SK-N-SH treated with all-trans-retinoic acid at 6 μM for 48 hours (cell line): Measurements from ENCODE around the gene CHN1.

Experiments used
- ATAC-seq: fragments of 200-7000 bp; cut with Tn5 transposase; 3 replicates; pipeline ENCODE4 v1.9.1; 2020; ENCODE audit warnings: mild to moderate bottlenecking, moderate library complexity
- ARNTL ChIP-seq: fragments of 450-650 bp; formaldehyde crosslinking; IDR thresholded peaks from 2 replicates; pipeline ENCODE4 v1.5.0; 2020; ENCODE audit warnings: low read depth, mild to moderate bottlenecking, moderate library complexity, borderline replicate concordance
- BACH2 ChIP-seq: fragments of 250-450 bp; sonication (Bioruptor Pico); IDR thresholded peaks from 2 replicates; pipeline ENCODE4 v1.9.0; 2021; ENCODE audit warnings: mild to moderate bottlenecking, borderline replicate concordance
- CSDC2 ChIP-seq: fragments of 250-450 bp; sonication (Bioruptor Pico); IDR thresholded peaks from 2 replicates; pipeline ENCODE4 v1.5.0; 2020; ENCODE audit warnings: mild to moderate bottlenecking, moderate library complexity
- ESRRG ChIP-seq: fragments of 250-450 bp; sonication (Bioruptor Pico); IDR thresholded peaks from 2 replicates; pipeline ENCODE4 v1.6.1; 2021; ENCODE audit warnings: mild to moderate bottlenecking
- GLIS3 ChIP-seq: fragments of 250-450 bp; sonication (Bioruptor Pico); IDR thresholded peaks from 2 replicates; pipeline ENCODE4 v1.5.0; 2020; ENCODE audit warnings: mild to moderate bottlenecking, moderate library complexity
- ISL1 ChIP-seq: fragments of 250-450 bp; sonication (Bioruptor Pico); IDR thresholded peaks from 2 replicates; pipeline ENCODE4 v2.1.2; 2022; ENCODE audit warnings: mild to moderate bottlenecking, moderate library complexity
- OSR1 ChIP-seq: fragments of 250-450 bp; sonication (Bioruptor Pico); IDR thresholded peaks from 2 replicates; pipeline ENCODE4 v1.8.0; 2022; ENCODE audit warnings: moderate library complexity, mild to moderate bottlenecking, inconsistent platforms
- RARB ChIP-seq: fragments of 250-450 bp; sonication (Bioruptor Pico); IDR thresholded peaks from 2 replicates; pipeline ENCODE4 v1.8.0; 2021; ENCODE audit warnings: mild to moderate bottlenecking, moderate library complexity
- TCF4 ChIP-seq: fragments of 250-450 bp; sonication (Bioruptor Pico); IDR thresholded peaks from 2 replicates; pipeline ENCODE4 v1.8.0; 2021; ENCODE audit warnings: mild to moderate bottlenecking, moderate library complexity, borderline replicate concordance
- TOX ChIP-seq: fragments of 250-450 bp; sonication (Bioruptor Pico); IDR thresholded peaks from 2 replicates; pipeline ENCODE4 v1.8.0; 2021; ENCODE audit warnings: mild to moderate bottlenecking, moderate library complexity, borderline replicate concordance
- ZC3H10 ChIP-seq: fragments of 250-450 bp; sonication (Bioruptor Pico); IDR thresholded peaks from 2 replicates; pipeline ENCODE4 v1.5.1; 2021; ENCODE audit warnings: mild to moderate bottlenecking, moderate library complexity
- ZFP3 ChIP-seq: fragments of 250-450 bp; sonication (Bioruptor Pico); IDR thresholded peaks from 2 replicates; pipeline ENCODE4 v1.5.0; 2020; ENCODE audit warnings: mild to moderate bottlenecking, moderate library complexity
- ZFP30 ChIP-seq: fragments of 450-650 bp; formaldehyde crosslinking; IDR thresholded peaks from 2 replicates; pipeline ENCODE4 v1.5.0; 2022; ENCODE audit warnings: mild to moderate bottlenecking, moderate library complexity
- ZNF565 ChIP-seq: fragments of 450-650 bp; formaldehyde crosslinking; conservative IDR thresholded peaks from 2 replicates; pipeline ENCODE4 v1.5.0; 2020; ENCODE audit warnings: low read depth, mild to moderate bottlenecking, moderate library complexity
- ZNF70 ChIP-seq: fragments of 450-650 bp; formaldehyde crosslinking; IDR thresholded peaks from 2 replicates; pipeline ENCODE4 v1.5.0; 2020; ENCODE audit warnings: mild to moderate bottlenecking, moderate library complexity
- ZNF8 ChIP-seq: fragments of 450-650 bp; formaldehyde crosslinking; IDR thresholded peaks from 2 replicates; pipeline ENCODE4 v1.5.0; 2020; ENCODE audit warnings: mild to moderate bottlenecking, moderate library complexity
- TF ChIP-seq, protein P1 (sequence below): fragments of 250-450 bp; sonication (Bioruptor Pico); IDR thresholded peaks from 2 replicates; pipeline ENCODE4 v1.5.0; 2020; ENCODE audit warnings: mild to moderate bottlenecking, moderate library complexity
- TF ChIP-seq, protein P2 (sequence below): fragments of 250-450 bp; sonication (Bioruptor Pico); IDR thresholded peaks from 2 replicates; pipeline ENCODE4 v1.5.1; 2021; ENCODE audit warnings: mild to moderate bottlenecking, moderate library complexity
- TF ChIP-seq, protein P3 (sequence below): fragments of 250-450 bp; sonication (Bioruptor Pico); IDR thresholded peaks from 2 replicates; pipeline ENCODE4 v1.5.1; 2020; ENCODE audit warnings: low read depth, mild to moderate bottlenecking, moderate library complexity
- TF ChIP-seq, protein P4 (sequence below): fragments of 250-450 bp; sonication (Bioruptor Pico); IDR thresholded peaks from 2 replicates; pipeline ENCODE4 v1.8.0; 2020; ENCODE audit warnings: mild to moderate bottlenecking, moderate library complexity, borderline replicate concordance

CHN1 gene

DNA sequence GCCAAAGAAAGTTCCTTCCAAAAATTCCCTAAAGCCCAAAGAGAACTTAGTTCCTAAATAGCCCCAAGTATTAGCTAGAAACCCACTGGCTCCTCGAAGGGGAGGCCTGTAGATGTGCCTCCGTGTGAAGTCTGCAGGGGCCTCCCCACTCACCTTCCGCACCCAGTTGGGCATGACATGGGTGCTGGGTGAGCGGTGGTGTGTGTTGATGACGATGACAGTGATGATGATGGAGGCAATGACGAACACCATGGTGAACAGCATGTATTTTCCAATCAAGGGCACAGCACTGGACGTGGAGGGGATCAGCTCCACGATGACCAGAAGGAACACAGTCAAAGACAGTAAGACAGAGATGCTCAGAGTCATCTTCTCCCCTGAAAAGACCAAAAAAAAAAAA lies 255.4 kb downstream of the CHN1 start:
- no peak for ATAC-seq
- TF ChIP-seq OSR1 (no peak), TOX (CRISPR knock-in tag) (no peak), RARB (CRISPR knock-in tag) (no peak), ESRRG (CRISPR knock-in tag) (no peak), CSDC2 (CRISPR knock-in tag) (no peak), ARNTL (CRISPR knock-in tag) (no peak), ZNF70 (CRISPR knock-in tag) (no peak), ZC3H10 (CRISPR knock-in tag) (no peak)
- TF ChIP-seq, protein P1, sequence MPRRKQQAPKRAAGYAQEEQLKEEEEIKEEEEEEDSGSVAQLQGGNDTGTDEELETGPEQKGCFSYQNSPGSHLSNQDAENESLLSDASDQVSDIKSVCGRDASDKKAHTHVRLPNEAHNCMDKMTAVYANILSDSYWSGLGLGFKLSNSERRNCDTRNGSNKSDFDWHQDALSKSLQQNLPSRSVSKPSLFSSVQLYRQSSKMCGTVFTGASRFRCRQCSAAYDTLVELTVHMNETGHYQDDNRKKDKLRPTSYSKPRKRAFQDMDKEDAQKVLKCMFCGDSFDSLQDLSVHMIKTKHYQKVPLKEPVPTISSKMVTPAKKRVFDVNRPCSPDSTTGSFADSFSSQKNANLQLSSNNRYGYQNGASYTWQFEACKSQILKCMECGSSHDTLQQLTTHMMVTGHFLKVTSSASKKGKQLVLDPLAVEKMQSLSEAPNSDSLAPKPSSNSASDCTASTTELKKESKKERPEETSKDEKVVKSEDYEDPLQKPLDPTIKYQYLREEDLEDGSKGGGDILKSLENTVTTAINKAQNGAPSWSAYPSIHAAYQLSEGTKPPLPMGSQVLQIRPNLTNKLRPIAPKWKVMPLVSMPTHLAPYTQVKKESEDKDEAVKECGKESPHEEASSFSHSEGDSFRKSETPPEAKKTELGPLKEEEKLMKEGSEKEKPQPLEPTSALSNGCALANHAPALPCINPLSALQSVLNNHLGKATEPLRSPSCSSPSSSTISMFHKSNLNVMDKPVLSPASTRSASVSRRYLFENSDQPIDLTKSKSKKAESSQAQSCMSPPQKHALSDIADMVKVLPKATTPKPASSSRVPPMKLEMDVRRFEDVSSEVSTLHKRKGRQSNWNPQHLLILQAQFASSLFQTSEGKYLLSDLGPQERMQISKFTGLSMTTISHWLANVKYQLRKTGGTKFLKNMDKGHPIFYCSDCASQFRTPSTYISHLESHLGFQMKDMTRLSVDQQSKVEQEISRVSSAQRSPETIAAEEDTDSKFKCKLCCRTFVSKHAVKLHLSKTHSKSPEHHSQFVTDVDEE (CRISPR knock-in tag): no peak
- TF ChIP-seq, all 23 proteins: peak for 0

DNA sequence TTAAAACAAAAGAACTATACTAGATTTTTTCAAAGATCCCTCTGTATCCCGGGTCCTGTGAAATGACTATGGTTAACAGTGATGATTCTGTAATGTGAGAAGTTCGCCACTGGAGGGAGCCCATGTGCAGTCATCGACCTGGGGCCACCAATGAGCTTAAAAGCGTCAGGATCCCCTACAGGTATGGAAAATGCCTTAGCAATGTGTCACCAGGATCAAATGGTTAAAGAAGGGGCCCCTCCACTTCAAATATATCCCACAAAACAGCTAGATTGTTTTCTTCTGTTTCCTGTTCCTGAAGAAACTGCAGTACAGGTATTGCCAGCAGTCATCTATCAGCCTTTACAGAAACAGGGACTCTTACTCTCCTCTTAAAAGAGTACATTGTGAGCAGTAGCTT lies 256.2 kb downstream of the CHN1 start:
- no peak for TF ChIP-seq TCF4 (CRISPR knock-in tag)
- TF ChIP-seq, protein P2, sequence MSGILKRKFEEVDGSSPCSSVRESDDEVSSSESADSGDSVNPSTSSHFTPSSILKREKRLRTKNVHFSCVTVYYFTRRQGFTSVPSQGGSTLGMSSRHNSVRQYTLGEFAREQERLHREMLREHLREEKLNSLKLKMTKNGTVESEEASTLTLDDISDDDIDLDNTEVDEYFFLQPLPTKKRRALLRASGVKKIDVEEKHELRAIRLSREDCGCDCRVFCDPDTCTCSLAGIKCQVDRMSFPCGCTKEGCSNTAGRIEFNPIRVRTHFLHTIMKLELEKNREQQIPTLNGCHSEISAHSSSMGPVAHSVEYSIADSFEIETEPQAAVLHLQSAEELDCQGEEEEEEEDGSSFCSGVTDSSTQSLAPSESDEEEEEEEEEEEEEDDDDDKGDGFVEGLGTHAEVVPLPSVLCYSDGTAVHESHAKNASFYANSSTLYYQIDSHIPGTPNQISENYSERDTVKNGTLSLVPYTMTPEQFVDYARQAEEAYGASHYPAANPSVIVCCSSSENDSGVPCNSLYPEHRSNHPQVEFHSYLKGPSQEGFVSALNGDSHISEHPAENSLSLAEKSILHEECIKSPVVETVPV: no peak
- no peak for TF ChIP-seq ISL1 (CRISPR knock-in tag)
- TF ChIP-seq, protein P1 (CRISPR knock-in tag): no peak
- no peak for TF ChIP-seq ARNTL (CRISPR knock-in tag)
- no peak for TF ChIP-seq ZFP30
- TF ChIP-seq BACH2 (CRISPR knock-in tag): no peak
- no peak for TF ChIP-seq ESRRG (CRISPR knock-in tag)
- TF ChIP-seq ZFP3 (CRISPR knock-in tag): no peak
- TF ChIP-seq, protein P3, sequence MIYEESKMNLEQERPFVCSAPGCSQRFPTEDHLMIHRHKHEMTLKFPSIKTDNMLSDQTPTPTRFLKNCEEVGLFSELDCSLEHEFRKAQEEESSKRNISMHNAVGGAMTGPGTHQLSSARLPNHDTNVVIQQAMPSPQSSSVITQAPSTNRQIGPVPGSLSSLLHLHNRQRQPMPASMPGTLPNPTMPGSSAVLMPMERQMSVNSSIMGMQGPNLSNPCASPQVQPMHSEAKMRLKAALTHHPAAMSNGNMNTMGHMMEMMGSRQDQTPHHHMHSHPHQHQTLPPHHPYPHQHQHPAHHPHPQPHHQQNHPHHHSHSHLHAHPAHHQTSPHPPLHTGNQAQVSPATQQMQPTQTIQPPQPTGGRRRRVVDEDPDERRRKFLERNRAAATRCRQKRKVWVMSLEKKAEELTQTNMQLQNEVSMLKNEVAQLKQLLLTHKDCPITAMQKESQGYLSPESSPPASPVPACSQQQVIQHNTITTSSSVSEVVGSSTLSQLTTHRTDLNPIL (CRISPR knock-in tag): no peak
- no peak for TF ChIP-seq ZNF565 (CRISPR knock-in tag)
- no peak for TF ChIP-seq RARB (CRISPR knock-in tag)
- TF ChIP-seq, protein P4, sequence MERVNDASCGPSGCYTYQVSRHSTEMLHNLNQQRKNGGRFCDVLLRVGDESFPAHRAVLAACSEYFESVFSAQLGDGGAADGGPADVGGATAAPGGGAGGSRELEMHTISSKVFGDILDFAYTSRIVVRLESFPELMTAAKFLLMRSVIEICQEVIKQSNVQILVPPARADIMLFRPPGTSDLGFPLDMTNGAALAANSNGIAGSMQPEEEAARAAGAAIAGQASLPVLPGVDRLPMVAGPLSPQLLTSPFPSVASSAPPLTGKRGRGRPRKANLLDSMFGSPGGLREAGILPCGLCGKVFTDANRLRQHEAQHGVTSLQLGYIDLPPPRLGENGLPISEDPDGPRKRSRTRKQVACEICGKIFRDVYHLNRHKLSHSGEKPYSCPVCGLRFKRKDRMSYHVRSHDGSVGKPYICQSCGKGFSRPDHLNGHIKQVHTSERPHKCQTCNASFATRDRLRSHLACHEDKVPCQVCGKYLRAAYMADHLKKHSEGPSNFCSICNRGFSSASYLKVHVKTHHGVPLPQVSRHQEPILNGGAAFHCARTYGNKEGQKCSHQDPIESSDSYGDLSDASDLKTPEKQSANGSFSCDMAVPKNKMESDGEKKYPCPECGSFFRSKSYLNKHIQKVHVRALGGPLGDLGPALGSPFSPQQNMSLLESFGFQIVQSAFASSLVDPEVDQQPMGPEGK (CRISPR knock-in tag): no peak
- TF ChIP-seq GLIS3 (CRISPR knock-in tag): no peak
- TF ChIP-seq TOX (CRISPR knock-in tag): no peak
- TF ChIP-seq ZC3H10 (CRISPR knock-in tag): no peak
- TF ChIP-seq ZNF8 (CRISPR knock-in tag): no peak
- ATAC-seq: peak; percentile 96
